ENCODE measurements around the gene BPIFB4. TPM values are rescaled to one million over a fixed set of nuclear protein-coding genes. Genes with fewer than 3 reads are reported as not detected.

Gene BPIFB4
- total and polyA plus RNA-seq, 2 experiments from 2014 or later = not detected

GRCh38 chr20:33053291-33054106, 25.9 kb upstream of the BPIFB4 start, which contains the start of gene BPIFB3 (continued):
- TF ChIP-seq ZNF462 (CRISPR knock-in tag; IDR thresholded peaks at IDR 0.05) = no peak

GRCh38 chr20:33054381-33054780, 25.1 kb upstream of the BPIFB4 start:
- H3K4me1 Mint-ChIP-seq = peaks cover 6% of the 10 kb centered on the region; the same call in 1 of the 3 replicates
- no peaks in the 10 kb centered on the region for H3F3A ChIP-seq (replicated peaks; ENCODE audit: low read depth)
- H3K4me3 ChIP-seq = no peak overlapping the region
- H3K27me3 Mint-ChIP-seq (ENCODE audit: insufficient read depth, low read depth, poor library complexity) = peaks cover 7% of the 10 kb centered on the region
- H3K9me2 ChIP-seq (ENCODE audit: insufficient read depth) = no peaks in the 10 kb centered on the region
- DNase-seq (ENCODE audit: low spot score) (no peak), ATAC-seq (no peak)
- no peak overlapping the region for H2AFZ ChIP-seq
- H4K20me1 ChIP-seq (replicated peaks; ENCODE audit: insufficient read depth) = no peaks in the 10 kb centered on the region
- H3K4me2 ChIP-seq = no peak overlapping the region
- H3K4me1 ChIP-seq (ENCODE audit: insufficient read depth) = no peaks in the 10 kb centered on the region
- no peak for TF ChIP-seq EZH2 (IDR thresholded peaks at IDR 0.05; ENCODE audit: low read depth, unreplicated experiment)
- H3K36me3 Mint-ChIP-seq (ENCODE audit: low read depth) = no peaks in the 10 kb centered on the region
- H3K79me2 ChIP-seq (replicated peaks; ENCODE audit: insufficient read depth) = no peaks in the 10 kb centered on the region
- H3K27me3 ChIP-seq (ENCODE audit: insufficient read depth) = no peaks in the 10 kb centered on the region
- H3K4me3 Mint-ChIP-seq = no peak overlapping the region
- no peaks in the 10 kb centered on the region for H3K9me3 Mint-ChIP-seq
- H3K27ac ChIP-seq (ENCODE audit: low read depth) = no peak overlapping the region
- no peaks in the 10 kb centered on the region for H3K36me3 ChIP-seq (ENCODE audit: insufficient read depth)
- H3K27ac Mint-ChIP-seq = no peak overlapping the region

- no peak overlapping the region for H3K4me3 Mint-ChIP-seq
- no peaks in the 10 kb centered on the region for H3K27me3 ChIP-seq (ENCODE audit: insufficient read depth)
- H3K9me3 Mint-ChIP-seq = no peaks in the 10 kb centered on the region
- H3K27me3 Mint-ChIP-seq (ENCODE audit: insufficient read depth, low read depth, poor library complexity) = peaks cover 5% of the 10 kb centered on the region
- H3K79me2 ChIP-seq (replicated peaks; ENCODE audit: insufficient read depth) = no peaks in the 10 kb centered on the region
- no peak overlapping the region for H3K4me2 ChIP-seq
- H4K20me1 ChIP-seq (replicated peaks; ENCODE audit: insufficient read depth) = no peaks in the 10 kb centered on the region
- no peak overlapping the region for H3K27ac Mint-ChIP-seq
- no peak for ATAC-seq
- no peaks in the 10 kb centered on the region for H3K4me1 ChIP-seq (ENCODE audit: insufficient read depth)
- H3K4me3 ChIP-seq = no peak overlapping the region
- no peaks in the 10 kb centered on the region for H3F3A ChIP-seq (replicated peaks; ENCODE audit: low read depth)
- no peaks in the 10 kb centered on the region for H3K36me3 ChIP-seq (ENCODE audit: insufficient read depth)
- no peak overlapping the region for H3K27ac ChIP-seq (ENCODE audit: low read depth)
- H3K36me3 Mint-ChIP-seq (ENCODE audit: low read depth) = no peaks in the 10 kb centered on the region
- peaks cover 6% of the 10 kb centered on the region; the same call in 1 of the 3 replicates for H3K4me1 Mint-ChIP-seq
- no peak overlapping the region for H2AFZ ChIP-seq
- DNase-seq (ENCODE audit: low spot score) = no peak
- no peaks in the 10 kb centered on the region for H3K9me2 ChIP-seq (ENCODE audit: insufficient read depth)
- TF ChIP-seq ZNF331 (CRISPR knock-in tag; IDR thresholded peaks at IDR 0.05; ENCODE audit: low read depth) (no peak), NANOG (IDR thresholded peaks at IDR 0.05; ENCODE audit: borderline replicate concordance) (no peak), STAT1 (IDR thresholded peaks at IDR 0.05; ENCODE audit: unreplicated experiment) (no peak), ETS1 (IDR thresholded peaks at IDR 0.05) (no peak), JUNB (IDR thresholded peaks at IDR 0.05; ENCODE audit: unreplicated experiment) (no peak), ZNF114 (CRISPR knock-in tag; IDR thresholded peaks at IDR 0.05) (no peak), EZH2 (IDR thresholded peaks at IDR 0.05; ENCODE audit: low read depth, unreplicated experiment) (no peak), CREB1 (CRISPR knock-in tag; IDR thresholded peaks at IDR 0.05; ENCODE audit: low read depth) (no peak)
Observed at GRCh38 chr20:33054791-33055190, 24.7 kb upstream of the BPIFB4 start.

Measured in GM23338 (cell line).